GM19025 (cell line): Measurements from ENCODE around the gene WDR77.

Experiments
- ATAC-seq: cut with Tn5 transposase; IDR thresholded peaks from one replicate; pipeline ENCODE4 v1.9.1; 2021; ENCODE audit warnings: mild to moderate bottlenecking, low read depth, moderate library complexity; ENCODE audit not compliant: unreplicated experiment

WDR77 gene

DNA sequence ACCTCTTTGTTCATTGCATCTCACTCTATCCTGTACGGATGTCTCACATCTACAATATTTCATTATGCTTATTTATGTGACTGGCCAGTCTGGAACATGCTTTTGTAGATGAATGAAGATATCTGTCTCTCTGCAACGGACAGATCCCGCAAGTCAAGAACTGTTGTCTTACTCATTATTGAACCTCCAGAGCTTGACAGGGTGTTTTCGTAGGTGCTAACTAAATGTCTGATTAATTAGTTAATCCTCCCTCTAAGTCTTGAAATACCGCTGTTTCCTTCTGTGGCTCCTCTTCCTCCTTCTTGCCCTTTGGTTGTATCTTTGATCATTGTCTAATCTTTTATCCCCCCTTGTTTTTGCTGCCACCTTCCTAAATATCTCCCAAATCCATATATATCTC is 21.5 kb upstream of the WDR77 start:
- no peak for ATAC-seq

DNA sequence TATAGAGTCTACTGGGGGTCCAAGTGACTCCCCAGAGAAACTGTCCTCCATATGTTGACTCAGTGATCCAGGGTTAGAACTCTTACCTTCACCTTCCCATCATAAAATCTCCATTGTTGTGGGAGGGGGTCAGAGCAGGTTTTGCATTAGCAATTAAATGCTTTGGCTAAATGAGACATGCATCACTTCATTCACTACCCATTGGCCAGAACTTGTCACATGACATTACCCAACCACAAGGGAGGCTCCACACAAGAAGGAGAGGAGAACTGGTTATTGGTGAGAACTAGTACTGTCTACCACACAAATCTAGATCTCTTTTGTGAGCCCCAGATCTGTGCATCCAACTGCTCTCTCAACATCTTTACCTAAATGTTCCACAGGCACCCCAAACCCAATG is 20.5 kb upstream of the WDR77 start:
- no peak for ATAC-seq

DNA sequence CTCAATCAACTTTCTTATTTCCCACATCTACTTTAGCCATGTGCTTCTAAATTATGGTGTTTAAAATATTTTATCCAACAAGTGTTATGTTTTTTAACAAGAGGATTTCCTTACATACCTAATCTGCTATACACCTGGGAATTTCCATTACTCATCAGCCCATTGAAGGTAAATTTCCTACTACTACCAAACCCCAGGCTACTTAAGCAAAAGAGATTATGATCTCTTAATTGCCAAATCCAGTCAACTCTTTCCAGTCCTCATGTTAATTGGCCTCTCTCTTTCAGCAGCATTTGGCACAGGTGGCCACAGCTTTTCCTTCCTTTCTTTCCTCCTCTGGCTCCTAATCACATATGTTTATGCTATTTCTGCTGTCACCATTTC is 19.7 kb upstream of the WDR77 start:
- ATAC-seq = no peak

DNA sequence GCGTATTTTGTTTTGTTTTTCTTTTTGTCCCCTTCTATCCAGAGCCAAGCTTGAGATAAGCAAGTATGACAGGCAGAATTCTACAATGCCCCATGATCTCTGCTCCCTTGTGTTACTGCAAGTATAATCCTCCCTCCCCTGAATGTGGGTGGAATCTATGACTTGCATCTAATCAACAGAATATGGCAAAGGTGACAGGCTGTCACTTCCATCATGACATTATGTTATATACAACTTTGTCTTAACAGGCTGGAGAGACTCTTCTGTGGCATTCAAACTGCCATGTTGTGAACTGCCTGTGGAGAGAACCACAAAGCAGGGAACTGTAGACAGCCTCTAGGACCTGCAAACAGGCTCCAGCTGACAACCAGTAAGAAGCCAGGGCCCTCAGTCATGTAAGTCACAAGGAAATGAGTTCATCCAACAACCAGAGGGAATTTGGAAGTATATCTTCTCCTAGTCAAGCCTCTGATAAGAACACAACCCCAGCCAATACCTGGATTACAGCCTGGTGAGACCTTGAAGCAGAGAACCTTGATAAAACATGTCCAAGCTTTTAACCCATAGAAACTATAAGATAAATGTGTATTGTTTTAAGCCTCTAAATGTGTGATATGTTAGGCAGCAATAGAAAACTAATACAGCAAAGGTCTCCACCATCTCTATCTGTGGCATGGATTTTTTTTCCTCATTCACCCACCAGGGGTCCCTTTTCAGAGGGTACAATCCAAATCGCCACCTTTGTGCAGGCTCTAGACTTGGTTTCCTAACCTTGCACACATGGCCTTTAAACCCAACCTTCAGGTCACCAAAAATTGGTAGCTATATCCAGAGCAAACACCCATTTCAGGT is 19.0 kb upstream of the WDR77 start:
- ATAC-seq = no peak

DNA sequence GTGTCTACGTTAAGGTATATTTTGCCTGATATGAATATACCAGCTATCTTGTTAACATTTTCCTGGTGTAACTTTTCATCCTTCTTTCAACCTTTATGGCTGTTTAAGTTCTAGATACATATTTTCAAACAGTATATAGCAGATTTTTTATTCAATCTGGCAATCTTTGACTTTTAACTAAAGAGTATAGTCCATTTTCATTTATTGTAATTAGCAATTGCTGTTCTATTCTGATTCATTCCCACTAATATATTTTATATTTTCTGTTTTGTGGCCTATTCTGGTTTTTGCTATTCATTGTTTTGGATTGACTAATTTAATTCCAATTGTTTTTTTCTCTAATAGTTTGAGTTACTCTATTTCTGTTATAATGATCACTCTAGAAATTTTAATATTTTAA is 17.4 kb upstream of the WDR77 start:
- ATAC-seq = no peak

DNA sequence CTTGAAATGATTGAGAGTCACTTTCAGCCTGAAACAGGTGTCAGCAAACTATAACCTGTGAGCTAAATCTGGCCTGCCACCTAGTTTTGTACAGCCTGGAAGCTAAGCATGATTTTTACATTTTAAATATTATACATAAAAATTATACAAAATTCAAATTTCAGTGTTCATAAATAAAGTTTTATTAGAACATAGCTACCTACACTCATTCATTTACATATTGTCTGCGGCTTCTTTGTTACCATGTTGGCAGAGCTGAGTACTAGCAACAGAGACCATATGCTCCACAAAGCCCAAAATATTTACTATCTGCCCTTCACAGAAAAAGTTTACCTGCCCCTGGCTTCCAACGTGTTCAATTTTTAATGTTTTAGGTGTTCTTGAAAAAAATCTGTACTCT is 16.7 kb upstream of the WDR77 start:
- ATAC-seq = no peak

DNA sequence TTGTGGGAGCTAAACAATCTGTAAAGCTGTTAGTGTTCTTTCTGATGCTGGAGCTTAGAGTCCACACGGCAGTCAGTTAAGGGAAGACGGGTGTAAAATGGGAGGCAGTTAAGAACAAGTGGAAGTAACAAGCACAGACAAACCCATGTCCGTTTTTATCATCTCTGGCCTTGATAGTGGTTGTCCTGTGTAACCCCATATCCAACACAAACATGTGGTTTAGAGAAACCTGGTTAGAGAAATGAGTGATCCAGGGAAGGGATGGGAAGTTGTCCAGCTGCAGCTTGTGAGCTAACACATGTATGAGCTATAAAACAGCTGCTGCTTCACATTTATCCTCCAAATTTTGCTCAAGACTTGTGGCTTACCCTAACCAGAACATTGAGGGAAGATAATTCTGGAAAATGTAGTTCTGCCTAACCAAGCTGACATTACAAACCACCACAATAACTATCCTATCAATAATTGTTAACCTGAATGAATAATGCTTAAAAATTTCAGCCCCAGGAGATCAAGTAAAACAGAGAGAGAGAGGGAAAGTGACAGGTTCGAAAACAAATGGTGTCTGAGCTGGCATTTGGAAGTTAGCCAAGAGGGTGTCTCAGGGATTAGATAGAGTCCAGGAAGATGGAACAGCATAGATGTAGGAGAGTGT is 14.1 kb upstream of the WDR77 start:
- no peak for ATAC-seq

DNA sequence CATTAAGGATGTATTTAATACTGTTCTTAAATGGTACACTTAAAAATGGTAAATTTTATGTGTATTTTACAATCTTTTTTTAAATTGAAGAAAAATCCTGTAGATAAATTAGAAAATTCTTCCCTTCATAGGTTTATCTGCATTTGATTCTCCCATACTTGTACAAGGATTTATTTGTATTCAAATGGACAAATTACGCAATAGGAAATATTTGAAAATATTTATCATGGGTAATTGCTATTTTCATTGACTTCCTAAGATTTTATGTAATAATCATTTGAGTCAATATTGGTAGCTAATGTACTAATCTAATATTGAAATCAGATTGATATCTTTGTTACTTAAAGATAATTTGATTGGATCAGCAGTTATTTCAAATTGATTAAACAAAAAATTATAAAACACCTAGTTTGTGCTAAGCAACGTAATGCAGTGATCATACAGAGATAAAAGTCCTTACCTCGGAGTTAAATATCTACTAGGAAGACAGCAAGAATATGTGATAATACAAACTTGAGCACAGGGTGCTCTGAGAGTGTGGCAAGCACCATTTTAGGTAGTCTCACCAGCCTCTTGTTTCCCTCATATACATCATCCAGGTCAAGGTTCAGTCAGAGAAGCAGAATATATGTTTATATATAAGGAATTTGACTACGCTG is 13.4 kb upstream of the WDR77 start:
- ATAC-seq = no peak

DNA sequence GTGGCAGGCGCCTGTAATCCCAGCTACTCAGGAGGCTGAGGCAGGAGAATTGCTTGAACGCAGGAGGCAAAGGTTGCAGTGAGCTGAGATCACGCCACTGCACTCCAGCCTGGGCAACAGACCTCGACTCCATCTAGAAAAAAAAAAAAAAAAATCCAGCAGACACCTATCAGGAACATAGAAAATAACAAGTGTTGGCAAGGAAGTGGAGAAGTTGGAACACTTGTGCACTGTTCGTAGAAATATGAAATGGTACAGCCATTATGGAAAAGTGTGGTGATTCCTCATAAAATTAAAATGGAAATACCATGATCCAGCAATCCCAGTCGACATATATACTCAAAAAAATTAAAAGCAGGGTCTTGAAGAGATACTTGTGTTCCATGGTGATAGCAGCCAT is 12.7 kb upstream of the WDR77 start:
- ATAC-seq = no peak

DNA sequence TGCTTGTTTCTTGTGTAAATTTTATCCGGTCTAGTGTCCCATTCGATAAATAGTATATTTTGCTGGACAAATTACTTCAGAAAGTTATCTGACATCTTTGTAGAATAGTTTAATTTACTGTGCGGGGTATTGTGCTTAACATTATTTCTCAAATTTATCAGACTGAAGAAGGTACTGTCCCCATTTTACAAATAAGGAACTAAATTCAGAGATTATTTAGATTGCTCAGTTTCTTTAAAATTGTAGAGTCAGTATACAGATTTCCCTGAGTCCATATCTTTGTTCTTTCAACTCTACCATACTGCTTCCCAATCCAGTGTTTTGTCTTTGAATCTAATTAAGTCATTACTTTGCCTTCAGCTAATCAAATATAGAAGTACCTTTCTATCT is 6.6 kb upstream of the WDR77 start:
- ATAC-seq = no peak

DNA sequence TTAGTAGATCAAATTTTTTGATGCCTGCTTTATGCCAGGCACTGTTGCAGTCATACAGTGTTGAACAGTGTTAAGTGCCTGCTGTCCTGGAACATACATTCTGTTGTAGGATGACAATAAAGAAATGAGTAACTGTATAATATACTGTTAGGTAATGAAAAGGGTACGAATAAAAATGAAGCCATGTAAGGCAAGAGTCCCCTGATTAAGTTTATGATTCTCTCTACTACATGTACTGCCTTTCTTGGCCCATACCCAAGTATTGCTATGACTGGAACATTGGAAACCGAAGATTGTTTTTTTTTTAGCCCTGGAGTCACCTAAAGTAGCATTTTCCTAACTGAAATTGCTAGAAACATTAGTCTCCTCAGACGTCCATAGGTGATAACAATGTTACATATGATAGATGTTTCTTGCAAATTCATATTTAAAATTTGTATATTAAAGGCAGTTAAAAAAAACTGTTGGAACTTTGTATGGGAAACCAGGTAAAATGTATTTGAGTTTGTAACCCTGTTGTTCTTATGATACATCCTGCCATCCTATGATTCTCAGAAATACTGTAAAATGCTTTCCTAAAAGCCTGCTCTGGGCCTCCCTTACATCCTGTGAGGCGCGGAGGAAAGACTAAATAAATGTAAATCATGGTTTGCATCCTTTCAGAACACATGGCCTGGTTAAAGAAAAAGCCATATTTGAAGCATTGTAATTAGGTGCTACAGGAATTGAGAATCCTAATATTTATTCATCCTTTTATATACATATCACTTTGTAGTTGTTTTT is 6.0 kb upstream of the WDR77 start:
- no peak for ATAC-seq

DNA sequence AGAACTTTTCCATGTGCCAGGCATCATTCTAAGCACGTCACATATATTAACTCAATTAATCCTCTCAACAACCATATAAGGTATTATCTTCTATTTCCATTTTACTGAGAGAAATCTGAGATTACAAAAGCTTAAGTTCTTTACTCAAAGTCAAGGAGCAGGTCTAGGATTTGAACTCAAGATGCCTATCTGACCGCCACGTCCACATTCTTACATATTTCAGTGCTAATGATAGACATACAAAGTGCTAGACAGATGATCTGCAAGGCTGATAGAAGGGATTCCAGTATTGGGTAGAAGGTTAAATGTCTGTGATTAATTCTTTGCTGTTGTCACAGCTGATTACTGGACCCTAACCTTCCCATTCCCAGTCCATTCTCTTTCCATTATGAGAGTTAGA is 4.7 kb upstream of the WDR77 start:
- ATAC-seq = no peak

DNA sequence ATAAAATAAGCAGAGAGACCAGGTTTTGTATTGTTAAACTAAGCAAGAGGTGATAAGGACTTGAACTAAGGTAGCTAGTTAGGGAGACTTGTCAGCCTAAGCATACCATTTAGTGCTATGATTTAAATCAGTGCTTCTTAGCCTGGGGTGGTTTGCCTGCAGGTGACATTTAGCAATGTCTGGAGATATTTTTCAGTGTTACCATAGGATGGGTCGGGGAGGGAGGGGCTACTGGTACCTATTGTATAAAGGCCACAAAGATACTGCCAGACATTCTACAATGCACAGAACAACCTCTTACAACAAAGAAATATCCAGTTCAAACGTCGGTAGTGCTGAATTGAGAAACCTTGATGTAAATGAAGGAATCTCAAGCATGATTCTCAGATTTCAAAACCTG is 3.5 kb upstream of the WDR77 start:
- ATAC-seq = no peak

DNA sequence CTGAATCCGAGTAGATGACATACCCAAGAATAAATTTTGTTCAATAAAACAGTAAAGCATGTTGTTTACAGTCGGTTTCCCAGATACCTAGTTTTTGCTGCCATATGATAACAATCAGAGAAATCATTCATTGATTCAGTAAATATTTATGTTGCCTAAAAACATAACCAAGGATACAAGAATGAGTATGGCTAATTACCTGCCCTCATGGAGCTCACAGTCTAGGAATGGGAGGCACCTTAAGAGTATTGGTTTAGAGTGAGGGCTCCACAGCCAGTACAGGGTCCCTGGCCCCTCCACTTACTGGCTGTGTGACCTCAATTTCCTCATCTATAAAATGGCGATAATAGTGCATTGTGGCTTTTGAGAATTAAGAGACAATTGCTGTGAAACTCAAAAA is 1.1 kb upstream of the WDR77 start:
- no peak for ATAC-seq

DNA sequence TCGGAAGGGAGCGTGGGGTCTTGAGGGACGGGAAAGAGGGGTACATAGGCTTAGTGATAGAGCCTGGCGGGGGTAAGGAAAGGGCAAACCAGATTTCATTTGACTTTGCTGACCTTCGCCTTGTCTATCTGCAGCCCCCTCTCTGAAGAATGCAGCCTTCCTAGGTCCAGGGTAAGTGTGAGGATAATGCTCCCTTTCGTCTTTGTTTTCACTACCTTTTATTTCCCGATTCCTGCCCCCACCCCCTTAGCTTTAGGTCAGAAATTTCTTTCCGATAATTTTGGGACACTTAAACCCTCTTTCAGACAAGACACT is 604 bp upstream of the WDR77 start:
- no peak for ATAC-seq

DNA sequence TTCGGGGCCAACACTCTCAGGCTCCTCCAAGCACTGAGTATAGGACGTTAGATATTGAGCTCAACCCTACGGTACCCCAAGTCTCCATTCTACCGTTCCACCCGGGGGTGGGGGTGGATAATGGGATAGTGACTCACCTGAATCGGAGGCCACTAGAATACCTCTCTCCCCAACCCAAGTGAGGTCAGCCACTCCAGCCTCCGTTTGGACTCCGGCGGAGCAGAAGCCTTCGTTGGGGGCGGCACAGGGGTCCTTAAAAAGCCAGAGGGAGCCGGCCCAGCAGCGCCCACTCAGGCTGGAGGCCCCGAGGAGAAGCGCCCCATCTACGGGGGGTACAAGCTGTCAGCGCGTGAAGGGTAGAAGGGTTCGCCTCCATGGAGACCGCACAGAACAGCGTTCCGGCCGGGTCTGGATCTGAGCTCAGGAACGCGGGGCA is 556 bp downstream of the WDR77 start:
- ATAC-seq = no peak

DNA sequence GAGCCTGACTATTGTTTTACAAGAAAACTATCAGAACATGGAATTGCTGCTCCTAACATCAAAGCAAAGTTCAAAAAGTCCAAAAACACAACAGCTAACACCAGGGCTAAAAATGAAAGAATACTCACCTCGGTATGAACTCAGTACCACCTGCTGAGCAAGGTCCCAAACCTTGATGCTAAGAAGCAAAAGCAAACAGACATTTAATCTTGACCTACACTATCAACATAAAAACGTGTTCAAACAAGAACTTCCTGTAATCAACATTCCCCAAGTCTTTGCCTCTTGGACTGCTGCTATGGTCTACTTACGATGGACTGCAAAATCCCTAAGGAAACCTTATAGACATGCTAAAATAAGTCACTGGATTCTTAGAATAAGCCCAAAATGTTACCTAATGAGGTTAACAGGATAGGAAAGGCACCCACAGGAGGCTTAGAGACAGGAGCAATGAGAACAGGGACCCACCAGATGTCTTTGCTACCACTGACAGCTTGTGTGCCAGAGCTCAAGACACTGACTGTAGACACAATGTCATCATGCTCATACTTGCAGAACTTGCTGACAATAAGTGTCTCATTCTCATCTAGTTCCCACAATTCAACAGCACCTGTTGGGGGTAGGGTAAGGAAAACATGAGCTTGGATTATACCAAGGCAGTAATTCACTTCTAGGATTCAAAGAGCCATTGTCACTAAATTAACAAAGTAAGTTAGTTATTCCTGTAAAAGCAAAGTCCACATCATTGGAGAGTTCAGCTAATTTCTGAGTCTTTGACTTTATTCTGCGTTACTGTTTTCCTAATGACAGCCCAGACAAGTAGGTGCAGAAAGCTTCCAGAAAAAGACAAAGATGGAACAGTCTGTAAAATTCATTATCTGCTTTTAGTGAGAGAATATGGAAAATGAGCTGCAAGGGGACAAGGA is 1.8 kb downstream of the WDR77 start:
- no peak for ATAC-seq

DNA sequence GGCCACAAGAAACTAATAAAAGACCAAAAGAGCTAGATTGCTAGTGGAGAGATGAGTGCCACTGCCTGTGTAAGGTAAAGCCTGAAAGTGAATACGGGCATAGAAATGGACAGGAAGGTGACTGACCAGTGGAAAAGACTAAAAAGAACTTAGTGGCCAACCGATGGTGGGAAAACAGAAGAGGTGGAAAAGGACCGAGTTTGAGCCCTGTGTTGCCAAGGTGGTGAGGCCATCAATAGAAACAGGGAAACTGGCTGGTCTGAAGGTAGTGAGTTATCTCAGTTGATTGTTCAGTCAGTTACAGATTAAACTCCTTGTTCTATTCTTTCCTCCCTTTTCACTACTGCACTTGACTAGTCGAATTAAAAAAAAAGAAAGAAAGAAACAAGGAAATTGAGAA is 2.5 kb downstream of the WDR77 start:
- ATAC-seq = no peak

DNA sequence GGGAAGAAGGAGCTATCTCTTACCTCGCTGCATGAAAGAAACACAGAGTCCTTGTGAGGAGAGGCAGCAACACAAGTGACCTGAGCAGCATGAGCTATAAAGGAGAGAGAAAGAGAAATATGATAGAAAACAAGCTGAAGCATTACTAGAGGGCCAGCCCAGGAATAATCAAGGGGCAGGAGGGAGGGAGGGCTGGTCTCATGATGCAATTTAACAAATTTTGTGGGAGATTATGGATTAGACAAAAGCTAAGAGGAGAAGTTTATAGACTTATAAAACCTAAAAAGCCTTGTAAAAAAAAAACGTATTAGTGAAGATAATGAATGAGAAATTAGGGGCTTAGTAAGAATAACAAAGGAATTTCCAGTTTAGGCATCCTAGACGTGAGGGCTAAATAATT is 5.0 kb downstream of the WDR77 start:
- no peak for ATAC-seq

DNA sequence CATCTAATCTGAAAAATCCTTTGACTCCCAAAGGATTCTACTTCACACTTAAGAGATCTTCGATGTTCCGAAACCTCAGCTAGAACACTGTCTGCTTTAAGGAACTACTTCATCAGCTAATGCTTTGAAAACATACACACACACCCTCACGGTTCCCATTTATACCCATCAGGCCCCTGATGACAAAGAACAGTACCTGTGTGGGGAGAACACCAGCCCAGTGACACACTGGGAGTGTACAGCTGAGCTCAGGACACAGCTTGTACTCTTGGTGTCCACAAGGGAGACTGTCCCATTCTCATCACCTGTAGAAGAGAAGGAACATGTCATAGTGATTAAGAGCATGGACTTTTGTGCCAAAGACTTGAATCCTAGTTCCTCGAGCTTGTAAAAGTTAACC is 6.6 kb downstream of the WDR77 start:
- ATAC-seq = no peak
